HepG2 (cell line): ENCODE results near the gene NT5C2. TPM values are rescaled to one million over a fixed set of nuclear protein-coding genes. Genes with fewer than 3 reads are reported as not detected.

ENCODE experiments used
- CBX1 ChIP-seq: IDR thresholded peaks from one replicate; pipeline ENCODE4 v1.6.1; 2016; ENCODE audit warnings: antibody characterized with exemption, low read depth
- GZF1 ChIP-seq: sonication (generic); formaldehyde crosslinking; IDR thresholded peaks from 2 replicates; pipeline ENCODE4 v1.5.1; 2020; ENCODE audit warnings: mild to moderate bottlenecking, missing genetic modification reagents
- HDAC6 ChIP-seq: fragments of 200-600 bp; sonication (generic); IDR thresholded peaks from 2 replicates; pipeline ENCODE4 v1.7.0; 2017; ENCODE audit warnings: mild to moderate bottlenecking, antibody characterized with exemption, low read length, low read depth
- ISX ChIP-seq: sonication (generic); formaldehyde crosslinking; conservative IDR thresholded peaks from 2 replicates; pipeline ENCODE4 v1.5.0; 2020; ENCODE audit warnings: missing genetic modification reagents
- KDM1A ChIP-seq: IDR thresholded peaks from 2 replicates; pipeline ENCODE4 v1.6.1; 2016; ENCODE audit warnings: missing compliant biosample characterization
- NCOA5 ChIP-seq: sonication (generic); formaldehyde crosslinking; IDR thresholded peaks from 2 replicates; pipeline ENCODE4 v1.4.0; 2020; ENCODE audit warnings: missing genetic modification reagents
- NR2F6 ChIP-seq, 2 experiments: IDR thresholded peaks; 2 replicates each; pipeline ENCODE4 v1.6.1; 2016; ENCODE audit warnings: antibody characterized with exemption in 1 of 2, mild to moderate bottlenecking in 1 of 2
- PAX8 ChIP-seq: sonication (generic); formaldehyde crosslinking; IDR thresholded peaks from 2 replicates; pipeline ENCODE4 v1.8.0; 2022; ENCODE audit warnings: mild to moderate bottlenecking, missing genetic modification reagents, borderline replicate concordance
- RCOR2 ChIP-seq: IDR thresholded peaks from 2 replicates; pipeline ENCODE4 v1.6.1; 2016; ENCODE audit warnings: missing biosample characterization, missing genetic modification reagents
- RXRB ChIP-seq: IDR thresholded peaks from 2 replicates; pipeline ENCODE4 v1.6.1; 2016; ENCODE audit warnings: borderline replicate concordance, missing genetic modification reagents, missing compliant biosample characterization
- SMAD9 ChIP-seq: sonication (generic); formaldehyde crosslinking; IDR thresholded peaks from 2 replicates; pipeline ENCODE4 v1.5.1; 2020; ENCODE audit warnings: mild to moderate bottlenecking, missing genetic modification reagents
- ZBTB7B ChIP-seq: sonication (generic); formaldehyde crosslinking; IDR thresholded peaks from 2 replicates; pipeline ENCODE4 v1.4.0; 2020; ENCODE audit warnings: missing genetic modification reagents
- ZIK1 ChIP-seq: sonication (generic); formaldehyde crosslinking; IDR thresholded peaks from 2 replicates; pipeline ENCODE4 v1.5.0; 2020; ENCODE audit warnings: mild to moderate bottlenecking, low read depth, missing genetic modification reagents, borderline replicate concordance
- ZNF121 ChIP-seq: sonication (generic); formaldehyde crosslinking; IDR thresholded peaks from 2 replicates; pipeline ENCODE4 v1.5.0; 2020; ENCODE audit warnings: mild to moderate bottlenecking, missing genetic modification reagents
- ZNF556 ChIP-seq: sonication (generic); formaldehyde crosslinking; IDR thresholded peaks from 2 replicates; pipeline ENCODE4 v1.4.0; 2020; ENCODE audit warnings: mild to moderate bottlenecking, missing genetic modification reagents, borderline replicate concordance
- ZNF569 ChIP-seq: sonication (generic); formaldehyde crosslinking; IDR thresholded peaks from 2 replicates; pipeline ENCODE4 v1.5.0; 2020; ENCODE audit warnings: mild to moderate bottlenecking, missing genetic modification reagents, moderate library complexity, borderline replicate concordance
- ZNF850 ChIP-seq: sonication (generic); formaldehyde crosslinking; conservative IDR thresholded peaks from 2 replicates; pipeline ENCODE4 v1.9.0; 2021; ENCODE audit warnings: mild to moderate bottlenecking, missing genetic modification reagents
- polyA plus RNA-seq, 8 experiments: library from polyadenylated mRNA; depleted of rRNA in 3 of 8; stranded (reverse) in 7 of 8; unstranded in 1 of 8; fragments of >200 nt; fragmentation: Illumina TruSeq in 4 of 8; extraction: Trizol in 4 of 8; gene quantifications; 2 replicates each; pipeline versions ENCODE4 v1.2.1 to v1.2.3, GENCODE V29; 2011 to 2016; ENCODE audit warnings: low read depth in 4 of 8, missing spikeins in 1 of 8, mixed read lengths in 1 of 8; ENCODE audit not compliant: insufficient read depth in 1 of 8
- total RNA-seq, 5 experiments: library from RNA; depleted of rRNA; stranded (reverse); fragments of >200 nt; fragmentation: Illumina TruSeq; extraction: Trizol; gene quantifications; 2 replicates each; pipeline ENCODE4 v1.2.3, GENCODE V29; 2016; ENCODE audit warnings: low read depth in 1 of 5
- TF ChIP-seq, protein P1 (sequence below): sonication (generic); formaldehyde crosslinking; IDR thresholded peaks from 2 replicates; pipeline ENCODE4 v1.4.0; 2020; ENCODE audit warnings: mild to moderate bottlenecking, missing genetic modification reagents
- TF ChIP-seq, protein P2 (sequence below): sonication (generic); formaldehyde crosslinking; IDR thresholded peaks from 2 replicates; pipeline ENCODE4 v1.4.0; 2020; ENCODE audit warnings: missing genetic modification reagents
- TF ChIP-seq, protein P3 (sequence below): sonication (generic); formaldehyde crosslinking; IDR thresholded peaks from 2 replicates; pipeline ENCODE4 v1.5.1; 2020; ENCODE audit warnings: missing genetic modification reagents, mild to moderate bottlenecking, borderline replicate concordance
- TF ChIP-seq, protein P4 (sequence below): sonication (generic); formaldehyde crosslinking; IDR thresholded peaks from 2 replicates; pipeline ENCODE4 v1.5.0; 2020; ENCODE audit warnings: missing genetic modification reagents
- TF ChIP-seq, protein P5 (sequence below): sonication (generic); formaldehyde crosslinking; IDR thresholded peaks from 2 replicates; pipeline ENCODE4 v1.4.0; 2020; ENCODE audit warnings: mild to moderate bottlenecking, missing genetic modification reagents
- TF ChIP-seq, protein P6 (sequence below): sonication (generic); formaldehyde crosslinking; IDR thresholded peaks from 2 replicates; pipeline ENCODE4 v1.4.0; 2020; ENCODE audit warnings: mild to moderate bottlenecking, missing genetic modification reagents
- TF ChIP-seq, protein P7 (sequence below): sonication (generic); formaldehyde crosslinking; IDR thresholded peaks from 2 replicates; pipeline ENCODE4 v1.5.1; 2020; ENCODE audit warnings: mild to moderate bottlenecking, missing genetic modification reagents

The NT5C2 gene
- total and polyA plus RNA-seq, 2 of the 13 experiments (the other 11 are each of a cell fraction or from before 2014, with no cell fraction given), result 40.6 to 55.2 TPM

DNA sequence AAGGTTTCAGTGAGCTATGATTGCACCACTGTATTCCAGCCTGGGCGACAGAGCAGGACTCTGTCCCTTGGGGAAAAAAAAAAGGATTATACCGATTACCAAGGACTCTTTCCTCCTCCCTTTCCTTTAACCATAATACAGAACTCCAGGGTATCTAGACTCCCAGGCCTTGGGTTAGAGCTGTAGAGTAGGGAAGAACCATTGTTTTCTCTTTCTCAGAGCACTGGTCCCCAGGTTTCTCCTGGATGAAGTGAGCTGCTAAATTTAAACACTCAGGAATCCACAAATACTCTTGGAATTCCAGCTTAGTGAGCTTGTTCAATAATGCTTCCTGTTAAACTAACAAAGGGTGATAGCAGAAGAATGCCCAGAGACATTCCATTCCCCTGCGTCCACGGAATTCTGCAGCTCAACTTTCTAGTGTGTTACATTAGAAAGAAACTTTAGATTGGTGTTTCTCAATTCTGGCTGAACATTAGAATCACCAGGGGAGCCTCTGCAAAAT, 38.0 kb upstream of the NT5C2 start (continued):
- TF ChIP-seq, protein P1, sequence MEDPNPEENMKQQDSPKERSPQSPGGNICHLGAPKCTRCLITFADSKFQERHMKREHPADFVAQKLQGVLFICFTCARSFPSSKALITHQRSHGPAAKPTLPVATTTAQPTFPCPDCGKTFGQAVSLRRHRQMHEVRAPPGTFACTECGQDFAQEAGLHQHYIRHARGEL, result no peak
- TF ChIP-seq SMAD9 (CRISPR knock-in tag), result no peak
- TF ChIP-seq ISX, result no peak
- TF ChIP-seq RXRB (CRISPR knock-in tag), result peak; percentile 69; the same call in 1 of the 2 replicates
- TF ChIP-seq ZNF121 (CRISPR knock-in tag), result no peak
- TF ChIP-seq ZNF556 (CRISPR knock-in tag), result no peak
- no peak for TF ChIP-seq KDM1A (CRISPR knock-in tag)
- TF ChIP-seq, protein P2, sequence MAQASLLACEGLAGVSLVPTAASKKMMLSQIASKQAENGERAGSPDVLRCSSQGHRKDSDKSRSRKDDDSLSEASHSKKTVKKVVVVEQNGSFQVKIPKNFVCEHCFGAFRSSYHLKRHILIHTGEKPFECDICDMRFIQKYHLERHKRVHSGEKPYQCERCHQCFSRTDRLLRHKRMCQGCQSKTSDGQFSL (CRISPR knock-in tag), result no peak
- no peak for TF ChIP-seq NCOA5
- TF ChIP-seq, protein P3, sequence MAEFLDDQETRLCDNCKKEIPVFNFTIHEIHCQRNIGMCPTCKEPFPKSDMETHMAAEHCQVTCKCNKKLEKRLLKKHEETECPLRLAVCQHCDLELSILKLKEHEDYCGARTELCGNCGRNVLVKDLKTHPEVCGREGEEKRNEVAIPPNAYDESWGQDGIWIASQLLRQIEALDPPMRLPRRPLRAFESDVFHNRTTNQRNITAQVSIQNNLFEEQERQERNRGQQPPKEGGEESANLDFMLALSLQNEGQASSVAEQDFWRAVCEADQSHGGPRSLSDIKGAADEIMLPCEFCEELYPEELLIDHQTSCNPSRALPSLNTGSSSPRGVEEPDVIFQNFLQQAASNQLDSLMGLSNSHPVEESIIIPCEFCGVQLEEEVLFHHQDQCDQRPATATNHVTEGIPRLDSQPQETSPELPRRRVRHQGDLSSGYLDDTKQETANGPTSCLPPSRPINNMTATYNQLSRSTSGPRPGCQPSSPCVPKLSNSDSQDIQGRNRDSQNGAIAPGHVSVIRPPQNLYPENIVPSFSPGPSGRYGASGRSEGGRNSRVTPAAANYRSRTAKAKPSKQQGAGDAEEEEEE (CRISPR knock-in tag), result no peak
- no peak for TF ChIP-seq ZIK1 (CRISPR knock-in tag)
- TF ChIP-seq GZF1 (CRISPR knock-in tag), result no peak
- TF ChIP-seq ZNF850 (CRISPR knock-in tag), result no peak
- no peak for TF ChIP-seq PAX8
- TF ChIP-seq ZBTB7B (CRISPR knock-in tag), result no peak
- TF ChIP-seq, protein P4, sequence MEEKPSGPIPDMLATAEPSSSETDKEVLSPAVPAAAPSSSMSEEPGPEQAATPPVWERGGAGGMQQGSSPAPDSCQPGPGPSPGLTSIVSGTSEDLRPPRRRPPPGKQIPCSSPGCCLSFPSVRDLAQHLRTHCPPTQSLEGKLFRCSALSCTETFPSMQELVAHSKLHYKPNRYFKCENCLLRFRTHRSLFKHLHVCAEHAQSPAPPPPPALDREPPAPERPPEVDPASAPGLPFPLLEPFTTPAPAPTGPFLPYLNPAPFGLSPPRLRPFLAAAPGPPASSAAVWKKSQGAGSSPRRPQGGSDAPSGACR, result no peak
- TF ChIP-seq, protein P5, sequence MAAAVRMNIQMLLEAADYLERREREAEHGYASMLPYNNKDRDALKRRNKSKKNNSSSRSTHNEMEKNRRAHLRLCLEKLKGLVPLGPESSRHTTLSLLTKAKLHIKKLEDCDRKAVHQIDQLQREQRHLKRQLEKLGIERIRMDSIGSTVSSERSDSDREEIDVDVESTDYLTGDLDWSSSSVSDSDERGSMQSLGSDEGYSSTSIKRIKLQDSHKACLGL (CRISPR knock-in tag), result no peak
- no peak for TF ChIP-seq ZNF569 (CRISPR knock-in tag)
- TF ChIP-seq HDAC6, result no peak
- peak; percentile 41; the same call in 1 of the 2 replicates for TF ChIP-seq NR2F6 (IDR thresholded peaks at IDR 0.05)
- no peak; the same call in 1 of the 2 replicates for TF ChIP-seq NR2F6 (CRISPR knock-in tag; IDR thresholded peaks at IDR 0.05)
- TF ChIP-seq RCOR2 (CRISPR knock-in tag), result no peak
- TF ChIP-seq, protein P6, sequence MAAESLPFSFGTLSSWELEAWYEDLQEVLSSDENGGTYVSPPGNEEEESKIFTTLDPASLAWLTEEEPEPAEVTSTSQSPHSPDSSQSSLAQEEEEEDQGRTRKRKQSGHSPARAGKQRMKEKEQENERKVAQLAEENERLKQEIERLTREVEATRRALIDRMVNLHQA (CRISPR knock-in tag), result no peak
- TF ChIP-seq CBX1, result no peak
- TF ChIP-seq, protein P7, sequence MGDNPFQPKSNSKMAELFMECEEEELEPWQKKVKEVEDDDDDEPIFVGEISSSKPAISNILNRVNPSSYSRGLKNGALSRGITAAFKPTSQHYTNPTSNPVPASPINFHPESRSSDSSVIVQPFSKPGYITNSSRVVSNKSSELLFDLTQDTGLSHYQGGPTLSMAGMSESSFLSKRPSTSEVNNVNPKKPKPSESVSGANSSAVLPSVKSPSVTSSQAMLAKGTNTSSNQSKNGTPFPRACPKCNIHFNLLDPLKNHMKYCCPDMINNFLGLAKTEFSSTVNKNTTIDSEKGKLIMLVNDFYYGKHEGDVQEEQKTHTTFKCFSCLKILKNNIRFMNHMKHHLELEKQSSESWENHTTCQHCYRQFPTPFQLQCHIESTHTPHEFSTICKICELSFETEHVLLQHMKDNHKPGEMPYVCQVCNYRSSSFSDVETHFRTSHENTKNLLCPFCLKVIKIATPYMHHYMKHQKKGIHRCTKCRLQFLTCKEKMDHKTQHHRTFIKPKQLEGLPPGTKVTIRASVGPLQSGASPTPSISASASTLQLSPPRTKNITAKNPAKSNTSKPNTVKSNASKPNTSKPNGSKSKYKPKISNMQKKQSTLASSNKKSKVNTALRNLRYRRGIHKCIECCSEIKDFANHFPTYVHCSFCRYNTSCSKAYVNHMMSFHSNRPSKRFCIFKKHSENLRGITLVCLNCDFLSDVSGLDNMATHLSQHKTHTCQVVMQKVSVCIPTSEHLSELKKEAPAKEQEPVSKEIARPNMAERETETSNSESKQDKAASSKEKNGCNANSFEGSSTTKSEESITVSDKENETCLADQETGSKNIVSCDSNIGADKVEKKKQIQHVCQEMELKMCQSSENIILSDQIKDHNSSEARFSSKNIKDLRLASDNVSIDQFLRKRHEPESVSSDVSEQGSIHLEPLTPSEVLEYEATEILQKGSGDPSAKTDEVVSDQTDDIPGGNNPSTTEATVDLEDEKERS (CRISPR knock-in tag), result no peak
